Measurements from ENCODE around the gene GALR3.

GRCh38 chr22:37777122-37777687 lies 46.0 kb upstream of the GALR3 start:
- no peak for TF ChIP-seq EZH2 (IDR thresholded peaks at IDR 0.05; ENCODE audit: borderline replicate concordance)
- TF ChIP-seq CTCF (IDR thresholded peaks at IDR 0.05; ENCODE audit: poor library complexity), result no peak
